ENCODE measurements around the gene ATF2.

ATF2 gene

DNA sequence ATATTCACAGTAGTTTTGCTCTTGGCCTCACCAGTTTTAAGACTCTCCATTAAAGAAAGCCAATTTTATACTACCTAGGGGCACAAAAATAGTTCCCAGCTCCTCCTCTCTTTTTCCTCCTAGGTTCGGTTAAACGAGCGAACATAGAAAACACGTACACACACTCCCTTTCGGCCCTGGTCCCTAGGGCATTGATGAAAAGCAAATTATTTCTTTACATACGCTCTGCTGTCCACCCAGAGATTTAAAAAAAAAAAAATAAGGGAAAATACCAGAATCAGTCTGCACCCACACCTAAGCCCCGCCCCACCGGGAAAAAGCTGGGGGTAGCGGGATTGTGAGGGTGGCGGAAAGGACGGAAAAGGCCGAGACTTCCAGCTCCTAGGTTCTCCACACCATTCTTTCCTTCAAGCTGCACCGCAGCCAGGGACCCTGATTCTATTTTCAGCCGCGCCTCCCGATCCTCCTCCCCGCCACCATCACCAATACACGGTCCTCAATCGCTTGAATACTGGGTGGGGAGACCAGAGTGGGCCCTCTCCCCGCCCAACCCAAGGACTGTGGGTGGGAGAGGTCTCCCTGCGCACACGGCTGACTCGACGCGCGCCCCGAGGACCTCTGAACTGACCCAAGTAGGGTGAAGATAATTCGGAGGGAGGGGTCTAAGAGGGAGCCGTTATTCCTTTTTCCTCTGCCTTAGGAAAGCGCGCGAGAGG is 769 bp downstream of the ATF2 start:
- peak; percentile 26 for DNase-seq (ENCODE audit: low spot score)
- peak overlapping the region; percentile 93 for H3K27ac ChIP-seq
- POLR2A ChIA-PET (ENCODE audit: low non-redundant PET) = no interaction called here
- TF ChIP-seq, protein P1, sequence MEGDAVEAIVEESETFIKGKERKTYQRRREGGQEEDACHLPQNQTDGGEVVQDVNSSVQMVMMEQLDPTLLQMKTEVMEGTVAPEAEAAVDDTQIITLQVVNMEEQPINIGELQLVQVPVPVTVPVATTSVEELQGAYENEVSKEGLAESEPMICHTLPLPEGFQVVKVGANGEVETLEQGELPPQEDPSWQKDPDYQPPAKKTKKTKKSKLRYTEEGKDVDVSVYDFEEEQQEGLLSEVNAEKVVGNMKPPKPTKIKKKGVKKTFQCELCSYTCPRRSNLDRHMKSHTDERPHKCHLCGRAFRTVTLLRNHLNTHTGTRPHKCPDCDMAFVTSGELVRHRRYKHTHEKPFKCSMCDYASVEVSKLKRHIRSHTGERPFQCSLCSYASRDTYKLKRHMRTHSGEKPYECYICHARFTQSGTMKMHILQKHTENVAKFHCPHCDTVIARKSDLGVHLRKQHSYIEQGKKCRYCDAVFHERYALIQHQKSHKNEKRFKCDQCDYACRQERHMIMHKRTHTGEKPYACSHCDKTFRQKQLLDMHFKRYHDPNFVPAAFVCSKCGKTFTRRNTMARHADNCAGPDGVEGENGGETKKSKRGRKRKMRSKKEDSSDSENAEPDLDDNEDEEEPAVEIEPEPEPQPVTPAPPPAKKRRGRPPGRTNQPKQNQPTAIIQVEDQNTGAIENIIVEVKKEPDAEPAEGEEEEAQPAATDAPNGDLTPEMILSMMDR (conservative IDR thresholded peaks at IDR 0.05; ENCODE audit: low read depth) = no peak
- CTCF ChIA-PET = interaction anchor here (0.6 kb wide), 1 partner anchor 260 kb away, joined by 3 read pairs; no protein-coding TSS in a partner anchor

DNA sequence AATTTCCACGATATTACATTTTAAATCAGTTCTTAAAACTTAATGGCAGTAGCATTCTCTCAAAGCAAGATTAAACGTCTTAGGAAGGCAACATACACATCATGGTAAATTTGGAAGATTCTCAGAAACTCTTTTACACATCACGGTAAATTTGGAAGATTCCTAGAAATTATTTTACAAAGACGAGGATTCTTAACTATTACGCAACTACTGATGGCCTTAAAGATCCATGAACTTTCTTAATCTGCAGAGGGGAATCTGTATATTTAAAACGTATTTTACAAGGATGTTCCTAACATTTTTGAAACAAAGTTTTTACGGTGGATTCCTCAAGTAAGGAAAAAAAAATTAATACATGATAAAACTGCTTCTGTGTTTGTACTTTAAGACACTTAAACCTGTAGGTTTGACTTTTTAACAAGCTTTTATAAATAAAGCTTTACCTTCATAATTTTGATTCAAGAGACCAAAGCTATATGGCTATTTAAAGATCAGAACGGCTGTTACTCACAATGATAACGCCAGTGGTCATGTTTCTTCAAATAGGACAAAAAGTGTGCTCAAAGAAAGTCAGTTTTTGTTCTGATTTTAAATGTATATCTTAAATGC is 1.7 kb downstream of the ATF2 start:
- H3K27ac ChIP-seq = no peak overlapping the region
- DNase-seq (ENCODE audit: low spot score) = no peak
- TF ChIP-seq, protein P1 (conservative IDR thresholded peaks at IDR 0.05; ENCODE audit: low read depth) = no peak
- CTCF ChIA-PET = interaction anchor here (0.6 to 0.8 kb wide), 2 partner anchors 8 to 259 kb away, joined by 3 to 4 read pairs; no protein-coding TSS in a partner anchor
- POLR2A ChIA-PET (ENCODE audit: low non-redundant PET) = no interaction called here

DNA sequence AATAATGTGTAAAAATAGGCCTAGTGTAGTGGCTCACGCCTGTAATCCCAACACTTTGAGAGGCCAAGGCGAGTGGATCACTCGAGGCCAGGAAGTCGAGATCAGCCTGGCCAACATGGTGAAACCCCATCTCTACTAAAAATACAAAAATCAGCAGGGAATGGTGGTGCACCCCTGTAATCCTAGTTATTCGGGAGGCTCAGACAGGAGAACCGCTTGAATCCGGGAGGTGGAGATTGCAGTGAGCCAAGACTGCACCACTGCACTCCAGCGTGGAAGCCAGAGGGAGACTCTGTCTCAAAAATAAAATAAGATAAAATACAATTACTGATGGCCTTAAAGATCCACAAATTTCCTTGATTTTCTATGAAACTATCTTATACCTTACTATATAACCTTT is 3.8 kb downstream of the ATF2 start:
- POLR2A ChIA-PET (ENCODE audit: low non-redundant PET) = no interaction called here
- TF ChIP-seq, protein P1 (conservative IDR thresholded peaks at IDR 0.05; ENCODE audit: low read depth) = no peak
- H3K27ac ChIP-seq = no peak overlapping the region
- DNase-seq (ENCODE audit: low spot score) = no peak
- CTCF ChIA-PET = no interaction called here

DNA sequence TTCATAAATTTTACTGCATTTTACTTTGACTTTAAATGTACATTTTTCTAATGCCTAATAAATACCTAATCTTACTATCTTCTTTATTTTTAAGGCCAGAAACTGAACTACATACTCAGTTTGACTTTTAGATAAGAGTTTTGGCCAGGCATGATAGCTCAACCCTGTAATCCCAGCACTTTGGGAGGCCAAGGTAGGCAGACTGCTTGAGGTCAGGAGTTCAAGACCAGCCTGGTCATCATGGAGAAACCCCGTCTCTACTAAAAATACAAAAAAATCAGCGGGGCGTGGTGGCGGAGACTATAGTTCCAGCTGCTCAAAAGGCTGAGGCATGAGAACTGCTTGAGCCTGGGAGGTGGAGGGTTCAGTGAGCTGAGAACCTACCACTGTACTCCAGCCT is 9.1 kb downstream of the ATF2 start:
- ChIA-PET CTCF (no interaction called here), POLR2A (ENCODE audit: low non-redundant PET) (no interaction called here)
- H3K27ac ChIP-seq = no peak overlapping the region
- DNase-seq (ENCODE audit: low spot score) = no peak
- TF ChIP-seq, protein P1 (conservative IDR thresholded peaks at IDR 0.05; ENCODE audit: low read depth) = no peak

DNA sequence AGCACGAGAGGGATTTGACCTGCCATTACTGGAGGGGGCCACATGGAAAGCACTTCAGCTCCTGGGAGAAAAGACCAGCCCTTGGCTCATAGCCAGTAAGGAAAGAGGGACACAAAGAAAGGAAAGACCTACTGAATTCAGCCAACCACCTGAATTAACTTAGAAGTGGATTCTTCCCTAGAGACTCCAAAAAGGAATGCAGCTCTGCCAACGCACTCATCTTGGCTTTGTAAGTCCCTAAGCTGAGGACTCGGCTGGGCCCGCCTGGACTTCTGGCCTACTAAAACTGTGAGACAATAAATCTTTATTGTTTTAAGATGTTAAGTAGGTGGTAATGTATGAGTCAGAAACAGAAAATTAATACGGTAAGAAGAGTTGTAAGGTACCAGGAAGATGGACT is 11.5 kb downstream of the ATF2 start:
- ChIA-PET POLR2A (ENCODE audit: low non-redundant PET) (no interaction called here), CTCF (no interaction called here)
- DNase-seq (ENCODE audit: low spot score) = no peak
- H3K27ac ChIP-seq = no peak overlapping the region
- TF ChIP-seq, protein P1 (conservative IDR thresholded peaks at IDR 0.05; ENCODE audit: low read depth) = no peak

DNA sequence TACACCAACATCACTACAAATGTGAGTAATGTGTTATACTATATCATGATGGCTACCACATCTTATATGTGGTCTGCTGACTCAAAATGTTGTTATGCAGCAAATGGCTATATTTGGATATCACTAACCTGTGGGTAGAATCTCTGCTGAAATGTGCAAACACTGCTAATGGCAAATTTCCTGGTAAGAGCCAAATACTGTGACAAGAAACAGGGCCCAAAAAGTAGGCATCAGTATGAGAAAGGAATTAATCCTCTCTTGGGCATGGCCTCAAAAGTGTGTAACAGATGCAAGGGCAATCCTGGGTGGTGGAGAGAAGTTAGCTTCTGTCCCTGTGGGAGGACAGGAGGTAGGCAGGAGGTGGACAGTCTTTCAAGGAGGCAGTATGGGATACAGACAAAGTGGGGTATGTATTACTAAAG is 13.3 kb downstream of the ATF2 start:
- CTCF ChIA-PET = no interaction called here
- TF ChIP-seq, protein P1 (conservative IDR thresholded peaks at IDR 0.05; ENCODE audit: low read depth) = no peak

More for the DNA sequence above, 13.3 kb downstream of the ATF2 start:
- no peak overlapping the region for H3K27ac ChIP-seq
- peak; percentile 49 for DNase-seq (ENCODE audit: low spot score)
- POLR2A ChIA-PET (ENCODE audit: low non-redundant PET) = no interaction called here

Data from RWPE1 (cell line).